HepG2 (cell line): Measurements from ENCODE around the gene INKA2. TPM values are rescaled to one million over a fixed set of nuclear protein-coding genes. Genes with fewer than 3 reads are reported as not detected.

Experiments
- ATAC-seq: fragments of 200-7000 bp; cut with Tn5 transposase; 3 replicates; pipeline ENCODE4 v1.9.1; 2020; ENCODE audit warnings: mild to moderate bottlenecking, moderate library complexity
- BruUV-seq: library from RNA; stranded (reverse); fragments of 400-500 nt; replicated peaks from 2 replicates; lab custom pipeline; 2021; lab: Mats Ljungman, UMichigan
- CTCF ChIA-PET: fragments of 300-600 bp; formaldehyde crosslinking; extraction: SDS; loops from one replicate; lab custom pipeline; 2021; ENCODE audit warnings: low total read pairs, inconsistent platforms, low intra/inter-chr PET ratio; lab: Yijun Ruan, JAX
- POLR2A ChIA-PET: fragments of 350-600 bp; sonication (Branson Sonifier 250); formaldehyde crosslinking; loops from one replicate; lab custom pipeline; 2020; ENCODE audit warnings: antibody characterized with exemption, inconsistent platforms; lab: Yijun Ruan, JAX
- DNase-seq: peaks from one replicate; pipeline ENCODE4 v3.0.0-alpha.2; 2015; ENCODE audit warnings: low spot score
- FAIRE-seq: peaks from 3 replicates; lab custom pipeline; 2011; peaks lifted over from hg19 to GRCh38; lab: Jason Lieb, UNC
- H2AFZ ChIP-seq: one replicate; pipeline ENCODE4 v1.6.1; 2011; ENCODE audit warnings: low read length, inconsistent platforms
- H3K27ac ChIP-seq: fragments of 300-600 bp; 3 replicates; pipeline ENCODE4 v1.8.0; 2011; ENCODE audit warnings: mixed run types, mild to moderate bottlenecking, mixed read lengths, low read length, inconsistent platforms; ENCODE audit not compliant: insufficient read depth; ENCODE audit errors: extremely low read length
- H3K27me3 ChIP-seq, 2 experiments: fragments of 200-600 bp in 1 of 2; 2 replicates in 1 of 2; 3 replicates in 1 of 2; pipeline versions ENCODE4 v1.6.0 to v1.8.0; 2011; ENCODE audit warnings: low read length in 2 of 2, mild to moderate bottlenecking in 2 of 2, moderate library complexity in 2 of 2, inconsistent platforms in 1 of 2; ENCODE audit not compliant: insufficient read depth in 2 of 2, control insufficient read depth in 1 of 2
- H3K36me3 ChIP-seq, 2 experiments: fragments of 200-600 bp in 1 of 2; replicated peaks in 1 of 2; 2 replicates in 1 of 2; 3 replicates in 1 of 2; pipeline versions ENCODE4 v1.5.1 to v1.8.0; 2011; ENCODE audit warnings: low read length in 2 of 2, inconsistent platforms in 1 of 2; ENCODE audit not compliant: insufficient read depth in 2 of 2, control insufficient read depth in 1 of 2
- H3K4me1 ChIP-seq: 2 replicates; pipeline ENCODE4 v1.5.1; 2012; ENCODE audit warnings: low read length, inconsistent platforms; ENCODE audit not compliant: insufficient read depth
- H3K4me2 ChIP-seq: 2 replicates; pipeline ENCODE4 v1.6.0; 2011; ENCODE audit warnings: low read depth, low read length, inconsistent platforms
- H3K4me3 ChIP-seq, 3 experiments: fragments of 200-600 bp in 1 of 3; sonication (generic), shearing (Covaris generic) in 1 of 3; replicated peaks in 1 of 3; 2 replicates each; pipeline ENCODE4 v1.5.1; 2011 to 2016; ENCODE audit warnings: low read length in 3 of 3, inconsistent platforms in 2 of 3, low read depth in 2 of 3, mild to moderate bottlenecking in 2 of 3, control low read depth in 1 of 3, mixed read lengths in 1 of 3; ENCODE audit not compliant: insufficient read depth in 1 of 3
- H3K79me2 ChIP-seq: one replicate; pipeline ENCODE4 v1.6.1; 2011; ENCODE audit warnings: low read length, inconsistent platforms; ENCODE audit not compliant: insufficient read depth
- H3K9ac ChIP-seq: 2 replicates; pipeline ENCODE4 v1.6.0; 2011; ENCODE audit warnings: mild to moderate bottlenecking, low read depth, low read length, inconsistent platforms; ENCODE audit not compliant: insufficient read depth
- H3K9me3 ChIP-seq: 2 replicates; pipeline ENCODE4 v1.5.1; 2012; ENCODE audit warnings: mild to moderate bottlenecking, low read length
- H4K20me1 ChIP-seq: 2 replicates; pipeline ENCODE4 v1.6.0; 2011; ENCODE audit warnings: inconsistent platforms, mild to moderate bottlenecking, low read length, moderate library complexity; ENCODE audit not compliant: insufficient read depth
- ESRRA ChIP-seq: sonication (generic); formaldehyde crosslinking; IDR thresholded peaks from 2 replicates; pipeline ENCODE4 v1.5.1; 2020; ENCODE audit warnings: mild to moderate bottlenecking, low read depth, missing genetic modification reagents
- GZF1 ChIP-seq: sonication (generic); formaldehyde crosslinking; IDR thresholded peaks from 2 replicates; pipeline ENCODE4 v1.5.1; 2020; ENCODE audit warnings: mild to moderate bottlenecking, missing genetic modification reagents
- PHF20 ChIP-seq: sonication (generic); formaldehyde crosslinking; IDR thresholded peaks from 2 replicates; pipeline ENCODE4 v1.5.0; 2020; ENCODE audit warnings: mild to moderate bottlenecking, missing genetic modification reagents
- ZIK1 ChIP-seq: sonication (generic); formaldehyde crosslinking; IDR thresholded peaks from 2 replicates; pipeline ENCODE4 v1.5.0; 2020; ENCODE audit warnings: mild to moderate bottlenecking, low read depth, missing genetic modification reagents, borderline replicate concordance
- ZNF160 ChIP-seq: sonication (generic); formaldehyde crosslinking; IDR thresholded peaks from 2 replicates; pipeline ENCODE4 v1.8.0; 2022; ENCODE audit warnings: mild to moderate bottlenecking, inconsistent platforms, missing genetic modification reagents
- ZNF329 ChIP-seq: sonication (generic); formaldehyde crosslinking; IDR thresholded peaks from 2 replicates; pipeline ENCODE4 v1.9.0; 2021; ENCODE audit warnings: low read depth, mild to moderate bottlenecking, missing genetic modification reagents
- ZNF788 ChIP-seq: sonication (generic); formaldehyde crosslinking; IDR thresholded peaks from 2 replicates; pipeline ENCODE4 v1.5.0; 2020; ENCODE audit warnings: mild to moderate bottlenecking, missing genetic modification reagents, borderline replicate concordance
- ZSCAN12 ChIP-seq: sonication (generic); formaldehyde crosslinking; IDR thresholded peaks from 2 replicates; pipeline ENCODE4 v1.9.0; 2021; ENCODE audit warnings: mild to moderate bottlenecking, missing genetic modification reagents
- ZSCAN20 ChIP-seq: sonication (generic); formaldehyde crosslinking; IDR thresholded peaks from 2 replicates; pipeline ENCODE4 v1.4.0; 2020; ENCODE audit warnings: missing genetic modification reagents, mild to moderate bottlenecking, borderline replicate concordance
- WGBS: methylation state at CpG from one replicate; pipeline ENCODE4 v1.1.6; 2017; ENCODE audit warnings: low lambda C conversion rate; 5-methylcytosine and 5-hydroxymethylcytosine counted together
- in situ Hi-C: cut with HindIII; loops from 2 replicates; pipeline ENCODE4 v1.10.0; 2017; ENCODE audit warnings: low pct_unique_long_range_greater_than_20kb; ENCODE audit not compliant: extremely low pct_ligation_motif_present
- intact Hi-C: fragments of 100-400 bp; cut with micrococcal nuclease; formaldehyde crosslinking; loops from one replicate; pipeline ENCODE4 v1.10.0; 2022; ENCODE audit not compliant: unreplicated experiment
- polyA plus RNA-seq, 8 experiments: library from polyadenylated mRNA; depleted of rRNA in 3 of 8; stranded (reverse) in 7 of 8; unstranded in 1 of 8; fragments of >200 nt; fragmentation: Illumina TruSeq in 4 of 8; extraction: Trizol in 4 of 8; gene quantifications; 2 replicates each; pipeline versions ENCODE4 v1.2.1 to v1.2.3, GENCODE V29; 2011 to 2016; ENCODE audit warnings: low read depth in 4 of 8, missing spikeins in 1 of 8, mixed read lengths in 1 of 8; ENCODE audit not compliant: insufficient read depth in 1 of 8
- total RNA-seq, 5 experiments: library from RNA; depleted of rRNA; stranded (reverse); fragments of >200 nt; fragmentation: Illumina TruSeq; extraction: Trizol; gene quantifications; 2 replicates each; pipeline ENCODE4 v1.2.3, GENCODE V29; 2016; ENCODE audit warnings: low read depth in 1 of 5
- TF ChIP-seq, protein P1 (sequence below): IDR thresholded peaks from 2 replicates; pipeline ENCODE4 v1.6.1; 2016; ENCODE audit warnings: missing compliant biosample characterization, missing genetic modification reagents, borderline replicate concordance
- TF ChIP-seq, protein P2 (sequence below): sonication (generic); formaldehyde crosslinking; IDR thresholded peaks from 2 replicates; pipeline ENCODE4 v1.8.0; 2023; ENCODE audit warnings: mild to moderate bottlenecking, missing genetic modification reagents
- TF ChIP-seq, protein P3 (sequence below): sonication (generic); formaldehyde crosslinking; IDR thresholded peaks from 2 replicates; pipeline ENCODE4 v1.4.0; 2020; ENCODE audit warnings: missing genetic modification reagents

INKA2 gene
- total and polyA plus RNA-seq, 2 of the 13 experiments (the other 11 are each of a cell fraction or from before 2014, with no cell fraction given) = 2.6 to 4.6 TPM

DNA sequence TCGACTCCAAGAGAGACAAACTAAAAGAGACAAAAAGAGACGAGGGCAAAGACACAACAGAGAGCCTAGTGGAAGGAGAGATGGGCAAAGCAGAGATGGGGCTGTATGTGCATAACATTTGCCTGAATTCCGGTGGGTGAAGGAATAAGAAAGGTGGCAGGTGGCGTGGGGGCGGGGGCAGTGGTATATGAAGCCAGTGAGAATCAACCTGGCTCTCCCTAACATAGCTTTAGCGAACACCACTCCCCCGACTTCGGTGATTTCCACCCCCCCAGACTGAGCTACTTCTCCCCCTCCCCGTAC lies 1.1 kb downstream of the INKA2 start:
- ATAC-seq (no peak), FAIRE-seq (no peak), DNase-seq (no peak)
- no peaks in the 10 kb centered on the region for H4K20me1 ChIP-seq
- BruUV-seq = no TSS peak
- H3K36me3 ChIP-seq = no peaks in the 10 kb centered on the region
- ChIA-PET CTCF (no interaction called here), POLR2A (interaction anchor here (1.9 to 3.8 kb wide), 4 partner anchors 9 to 230 kb away, joined by 6 to 22 read pairs (median 9); partner anchors contain the start of gene DDX20)
- peak overlapping the region; percentile 57 to 78 (median 66) for H3K4me3 ChIP-seq
- peaks cover 15% of the 10 kb centered on the region for H3K79me2 ChIP-seq
- H3K4me1 ChIP-seq = peaks cover 72% of the 10 kb centered on the region
- H2AFZ ChIP-seq = no peak overlapping the region
- no peaks in the 10 kb centered on the region for H3K9me3 ChIP-seq
- peaks cover 0 to 5% of the 10 kb centered on the region in 2 experiments; a peak in 1 of 5 replicates for H3K27me3 ChIP-seq
- in situ Hi-C loops = no loop called here
- 19% methylated on average over 8 of the region's 9 CpGs for WGBS
- TF ChIP-seq, protein P1, sequence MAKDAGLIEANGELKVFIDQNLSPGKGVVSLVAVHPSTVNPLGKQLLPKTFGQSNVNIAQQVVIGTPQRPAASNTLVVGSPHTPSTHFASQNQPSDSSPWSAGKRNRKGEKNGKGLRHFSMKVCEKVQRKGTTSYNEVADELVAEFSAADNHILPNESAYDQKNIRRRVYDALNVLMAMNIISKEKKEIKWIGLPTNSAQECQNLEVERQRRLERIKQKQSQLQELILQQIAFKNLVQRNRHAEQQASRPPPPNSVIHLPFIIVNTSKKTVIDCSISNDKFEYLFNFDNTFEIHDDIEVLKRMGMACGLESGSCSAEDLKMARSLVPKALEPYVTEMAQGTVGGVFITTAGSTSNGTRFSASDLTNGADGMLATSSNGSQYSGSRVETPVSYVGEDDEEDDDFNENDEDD (CRISPR knock-in tag) = 0 out of 2 replicates have a peak, but pooled peaks have one; percentile 1
- TF ChIP-seq, protein P2, sequence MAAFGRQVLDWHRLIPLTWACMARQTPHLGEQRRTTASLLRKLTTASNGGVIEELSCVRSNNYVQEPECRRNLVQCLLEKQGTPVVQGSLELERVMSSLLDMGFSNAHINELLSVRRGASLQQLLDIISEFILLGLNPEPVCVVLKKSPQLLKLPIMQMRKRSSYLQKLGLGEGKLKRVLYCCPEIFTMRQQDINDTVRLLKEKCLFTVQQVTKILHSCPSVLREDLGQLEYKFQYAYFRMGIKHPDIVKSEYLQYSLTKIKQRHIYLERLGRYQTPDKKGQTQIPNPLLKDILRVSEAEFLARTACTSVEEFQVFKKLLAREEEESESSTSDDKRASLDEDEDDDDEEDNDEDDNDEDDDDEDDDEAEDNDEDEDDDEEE (CRISPR knock-in tag) = peak; percentile 8; the same call in 1 of the 2 replicates
- TF ChIP-seq ZNF329 (CRISPR knock-in tag) (no peak), PHF20 (0 out of 2 replicates have a peak, but pooled peaks have one; percentile 36), GZF1 (CRISPR knock-in tag) (0 out of 2 replicates have a peak, but pooled peaks have one; percentile 13), ZSCAN20 (CRISPR knock-in tag) (no peak), ZNF788 (0 out of 2 replicates have a peak, but pooled peaks have one; percentile 7), ZSCAN12 (CRISPR knock-in tag) (no peak), ZNF160 (CRISPR knock-in tag) (no peak), ZIK1 (0 out of 2 replicates have a peak, but pooled peaks have one; percentile 4), ESRRA (CRISPR knock-in tag) (no peak)
- TF ChIP-seq, protein P3, sequence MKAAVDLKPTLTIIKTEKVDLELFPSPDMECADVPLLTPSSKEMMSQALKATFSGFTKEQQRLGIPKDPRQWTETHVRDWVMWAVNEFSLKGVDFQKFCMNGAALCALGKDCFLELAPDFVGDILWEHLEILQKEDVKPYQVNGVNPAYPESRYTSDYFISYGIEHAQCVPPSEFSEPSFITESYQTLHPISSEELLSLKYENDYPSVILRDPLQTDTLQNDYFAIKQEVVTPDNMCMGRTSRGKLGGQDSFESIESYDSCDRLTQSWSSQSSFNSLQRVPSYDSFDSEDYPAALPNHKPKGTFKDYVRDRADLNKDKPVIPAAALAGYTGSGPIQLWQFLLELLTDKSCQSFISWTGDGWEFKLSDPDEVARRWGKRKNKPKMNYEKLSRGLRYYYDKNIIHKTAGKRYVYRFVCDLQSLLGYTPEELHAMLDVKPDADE (CRISPR knock-in tag) = no peak
- H3K4me2 ChIP-seq = peak overlapping the region; percentile 83
- intact Hi-C loops = no loop called here
- H3K27ac ChIP-seq = peak overlapping the region; percentile 75
- H3K9ac ChIP-seq = peak overlapping the region; percentile 90
